ENCODE measurements around the gene BRSK1. TPM values are rescaled to one million over a fixed set of nuclear protein-coding genes. Genes with fewer than 3 reads are reported as not detected.
A peak's percentile ranks its signal among the peaks of the same experiment; 100 is the strongest.

Gene BRSK1
- total RNA-seq, 1 donor = 5.2 TPM

DNA sequence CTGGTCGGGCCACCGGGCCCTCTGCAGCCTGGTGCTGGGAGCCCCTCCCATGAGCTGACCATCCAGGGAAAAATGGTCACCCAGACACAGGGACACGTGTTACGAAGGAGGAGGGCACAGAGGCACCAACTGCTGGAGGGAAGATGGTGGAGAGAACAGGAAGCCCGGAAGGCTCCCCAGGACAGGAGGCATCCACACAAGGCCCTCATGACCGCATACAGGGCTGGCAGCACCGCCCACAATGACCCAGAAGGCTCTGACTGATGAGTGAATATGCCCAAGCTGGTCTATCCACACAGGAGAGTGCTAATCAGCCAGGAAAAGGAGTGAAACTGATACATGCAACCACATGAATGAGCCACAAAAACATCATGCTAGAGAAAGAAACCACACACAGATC, 41.3 kb upstream of the BRSK1 start:
- DNase-seq (ENCODE audit: low read depth) = no peak
- H3K4me3 ChIP-seq (ENCODE audit: low read depth, low read length) = no peak overlapping the region
- TF ChIP-seq, protein P1, sequence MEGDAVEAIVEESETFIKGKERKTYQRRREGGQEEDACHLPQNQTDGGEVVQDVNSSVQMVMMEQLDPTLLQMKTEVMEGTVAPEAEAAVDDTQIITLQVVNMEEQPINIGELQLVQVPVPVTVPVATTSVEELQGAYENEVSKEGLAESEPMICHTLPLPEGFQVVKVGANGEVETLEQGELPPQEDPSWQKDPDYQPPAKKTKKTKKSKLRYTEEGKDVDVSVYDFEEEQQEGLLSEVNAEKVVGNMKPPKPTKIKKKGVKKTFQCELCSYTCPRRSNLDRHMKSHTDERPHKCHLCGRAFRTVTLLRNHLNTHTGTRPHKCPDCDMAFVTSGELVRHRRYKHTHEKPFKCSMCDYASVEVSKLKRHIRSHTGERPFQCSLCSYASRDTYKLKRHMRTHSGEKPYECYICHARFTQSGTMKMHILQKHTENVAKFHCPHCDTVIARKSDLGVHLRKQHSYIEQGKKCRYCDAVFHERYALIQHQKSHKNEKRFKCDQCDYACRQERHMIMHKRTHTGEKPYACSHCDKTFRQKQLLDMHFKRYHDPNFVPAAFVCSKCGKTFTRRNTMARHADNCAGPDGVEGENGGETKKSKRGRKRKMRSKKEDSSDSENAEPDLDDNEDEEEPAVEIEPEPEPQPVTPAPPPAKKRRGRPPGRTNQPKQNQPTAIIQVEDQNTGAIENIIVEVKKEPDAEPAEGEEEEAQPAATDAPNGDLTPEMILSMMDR (IDR thresholded peaks at IDR 0.05; ENCODE audit: insufficient read depth, low read length) = no peak

GRCh38 chr19:55244004-55244680, 39.7 kb upstream of the BRSK1 start:
- TF ChIP-seq, protein P1 (IDR thresholded peaks at IDR 0.05; ENCODE audit: insufficient read depth, low read length) = no peak
- no peak overlapping the region for H3K4me3 ChIP-seq (ENCODE audit: low read depth, low read length)
- no peak for DNase-seq (ENCODE audit: low read depth)

DNA sequence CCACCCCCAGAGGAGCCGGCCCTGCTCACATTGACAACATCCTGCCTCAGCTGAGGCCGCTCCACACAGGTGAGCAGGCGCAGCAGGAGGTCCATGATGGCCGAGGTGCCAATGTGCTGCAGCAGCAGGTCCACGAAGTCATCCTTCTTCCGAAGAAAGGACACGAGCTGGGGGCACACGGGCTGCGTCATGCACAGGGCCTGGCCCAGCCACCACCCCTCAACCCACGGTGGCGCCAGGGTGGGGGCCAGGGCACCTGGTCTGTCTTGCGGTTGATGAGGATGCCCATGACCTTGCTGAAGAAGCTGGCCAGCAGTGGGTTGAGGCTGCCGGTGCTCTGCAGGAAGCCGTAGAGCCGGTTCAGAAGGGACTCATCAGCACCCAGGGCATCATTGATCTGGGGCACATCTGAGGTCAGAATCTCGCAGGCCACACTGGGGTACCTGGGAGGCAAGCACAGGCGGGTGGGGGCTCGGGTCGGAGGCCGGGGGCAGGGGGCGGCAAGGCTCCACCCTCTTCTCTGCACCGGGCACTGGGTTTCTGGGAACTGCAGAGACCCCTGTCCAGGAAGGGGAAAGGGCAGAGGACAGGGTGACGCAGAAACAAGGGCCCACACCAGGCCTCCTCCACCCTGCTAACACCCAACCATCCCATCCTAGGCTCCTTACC, 38.4 kb upstream of the BRSK1 start:
- H3K4me3 ChIP-seq (ENCODE audit: low read depth, low read length) = no peak overlapping the region
- DNase-seq (ENCODE audit: low read depth) = no peak
- TF ChIP-seq, protein P1 (IDR thresholded peaks at IDR 0.05; ENCODE audit: insufficient read depth, low read length) = no peak

DNA sequence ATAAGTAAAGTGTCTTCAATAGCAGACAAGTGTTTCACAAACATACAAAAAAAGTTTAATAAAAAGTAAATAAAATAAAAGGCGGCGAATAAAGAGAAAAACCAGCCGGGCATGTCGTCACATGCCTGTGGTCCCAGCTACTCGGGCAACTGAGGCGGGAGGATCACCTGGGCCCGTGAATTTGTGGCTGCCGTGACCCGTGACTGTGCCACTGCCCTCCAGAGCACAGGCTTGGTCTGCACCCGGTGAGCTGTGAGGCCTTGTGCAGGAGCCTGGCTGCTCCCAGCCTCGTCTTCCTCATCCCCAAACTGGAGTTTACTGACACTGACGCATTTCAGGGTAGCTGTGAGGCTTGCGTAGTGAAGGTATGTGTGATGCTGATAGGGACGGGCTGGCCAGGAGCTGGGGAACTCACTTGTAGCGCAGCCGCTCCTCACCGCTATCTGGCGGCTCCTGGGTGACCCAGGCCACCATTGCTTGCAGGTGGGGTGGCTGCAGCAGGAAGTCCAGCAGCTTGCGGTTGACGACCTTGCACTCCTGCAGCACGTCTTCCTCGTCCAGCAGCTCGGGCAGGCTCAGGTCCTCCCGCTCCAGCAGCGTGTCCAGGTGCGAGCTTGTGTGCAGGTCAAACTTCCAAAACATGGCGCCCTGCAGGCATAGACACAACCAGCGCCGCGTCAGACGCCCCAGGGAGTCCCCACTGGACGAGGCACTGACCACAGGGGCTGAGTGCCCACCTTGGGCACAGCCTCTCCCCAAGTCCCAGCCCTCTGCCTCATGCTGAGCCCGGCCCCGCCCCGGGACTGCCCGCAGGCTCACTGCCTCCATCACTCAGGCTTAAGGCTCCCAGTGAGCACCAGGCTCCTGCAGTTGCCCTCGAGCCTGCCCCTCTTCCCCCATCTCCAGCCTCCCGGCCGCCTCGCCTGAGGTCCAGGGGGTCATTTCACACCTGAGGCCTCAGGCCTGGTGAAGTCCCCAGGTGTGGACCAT, 37.0 kb upstream of the BRSK1 start:
- TF ChIP-seq, protein P1 (IDR thresholded peaks at IDR 0.05; ENCODE audit: insufficient read depth, low read length) = no peak
- no peak for DNase-seq (ENCODE audit: low read depth)
- no peak overlapping the region for H3K4me3 ChIP-seq (ENCODE audit: low read depth, low read length)

GRCh38 chr19:55247621-55248099, 36.1 kb upstream of the BRSK1 start:
- DNase-seq (ENCODE audit: low read depth) = peak; percentile 11
- no peak overlapping the region for H3K4me3 ChIP-seq (ENCODE audit: low read depth, low read length)
- TF ChIP-seq, protein P1 (IDR thresholded peaks at IDR 0.05; ENCODE audit: insufficient read depth, low read length) = no peak

DNA sequence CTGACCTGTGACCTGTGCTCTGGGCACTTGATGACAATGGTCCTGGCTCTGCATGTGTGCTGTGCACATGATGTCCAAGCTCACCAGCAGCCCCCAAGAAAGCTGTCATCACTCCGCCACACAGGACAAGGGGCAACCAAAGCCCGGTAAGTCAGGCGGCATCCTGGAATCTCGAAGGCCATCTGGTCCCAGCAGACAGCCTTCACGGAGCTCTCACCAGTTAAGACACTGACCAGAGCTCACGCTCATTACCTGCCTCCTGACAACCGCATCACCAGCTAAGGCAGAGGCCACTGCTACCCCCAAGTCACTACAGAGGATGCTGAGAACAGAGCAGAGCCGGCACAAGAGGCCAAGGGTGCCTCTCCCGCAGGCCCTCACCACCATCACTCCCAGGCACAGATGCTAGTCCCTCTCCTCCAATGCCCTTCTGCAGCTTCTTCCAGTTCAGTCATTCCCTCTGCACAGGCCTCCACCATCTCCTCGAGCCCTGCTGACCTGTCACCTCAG, 35.6 kb upstream of the BRSK1 start:
- no peak overlapping the region for H3K4me3 ChIP-seq (ENCODE audit: low read depth, low read length)
- TF ChIP-seq, protein P1 (IDR thresholded peaks at IDR 0.05; ENCODE audit: insufficient read depth, low read length) = no peak
- DNase-seq (ENCODE audit: low read depth) = no peak
